Measurements from ENCODE around the gene ASIC3. TPM values are rescaled to one million over a fixed set of nuclear protein-coding genes. Genes with fewer than 3 reads are reported as not detected.

Gene ASIC3
- total and polyA plus RNA-seq, 2 of the 8 experiments (the other 6 are each of a cell fraction or from before 2014, with no cell fraction given), result 1.6 to 1.9 TPM

DNA sequence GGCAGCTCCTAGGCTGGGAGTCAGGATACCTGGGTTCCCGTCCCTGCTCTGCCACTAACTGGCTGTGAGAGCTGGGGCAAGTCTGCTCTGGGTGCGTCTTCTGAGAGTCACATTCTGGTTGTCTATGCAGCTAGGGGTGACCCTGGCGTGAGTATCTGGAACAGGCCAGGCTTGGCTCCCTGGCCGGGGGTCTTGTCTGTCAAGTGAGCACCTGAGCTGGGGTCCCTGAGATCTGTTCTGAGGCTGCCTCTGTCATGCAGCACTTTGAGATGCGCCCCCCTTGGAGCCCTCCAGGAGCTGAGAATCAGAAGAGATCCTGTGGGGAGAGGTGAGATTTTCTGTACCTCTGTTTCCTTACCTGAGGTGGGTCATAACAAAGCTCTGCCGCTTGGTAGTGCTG is 45.4 kb downstream of the ASIC3 start:
- Histone ChIP-seq H3K4me2 (ENCODE audit: insufficient read depth in 1 of 2, low read depth in 2 of 2, low read length in 2 of 2) (no peak overlapping the region), H4K91ac (replicated peaks; ENCODE audit: insufficient read length, low read length) (no peak overlapping the region), H3K9ac (replicated peaks in 1 of 4; ENCODE audit: extremely low read depth in 1 of 4, low read depth in 3 of 4, low read length in 3 of 4) (no peak overlapping the region), H3K27me3 (replicated peaks in 1 of 4; ENCODE audit: control insufficient read depth in 3 of 4, extremely low read depth in 1 of 4, insufficient read depth in 3 of 4, low read length in 3 of 4) (peaks cover 0 to 4% (median 0%) of the 10 kb centered on the region in 4 experiments; a peak in 2 of 7 replicates), H2BK5ac (ENCODE audit: low read depth, low read length) (no peak overlapping the region), H2BK15ac (ENCODE audit: low read length) (no peak overlapping the region), H3K23ac (ENCODE audit: insufficient read length) (no peak overlapping the region), H3K18ac (ENCODE audit: extremely low read depth, low read length) (no peak overlapping the region), H3K56ac (replicated peaks; ENCODE audit: insufficient read length, low read depth, low read length) (no peak overlapping the region), H2BK20ac (ENCODE audit: low read length) (no peak overlapping the region), H4K8ac (ENCODE audit: extremely low read depth, insufficient read depth, low read length) (no peak overlapping the region), H2BK120ac (replicated peaks; ENCODE audit: low read depth, low read length) (no peak overlapping the region), H3K9me3 (ENCODE audit: insufficient read depth in 2 of 2, low read depth in 1 of 2, low read length in 1 of 2) (no peaks in the 10 kb centered on the region), H3K4me3 (ENCODE audit: extremely low read depth in 1 of 4, insufficient read depth in 2 of 4, low read depth in 3 of 4, low read length in 4 of 4) (no peak overlapping the region), H3K14ac (ENCODE audit: insufficient read length) (no peak overlapping the region), H3K36me3 (ENCODE audit: control insufficient read depth in 2 of 4, insufficient read depth in 4 of 4, low read length in 3 of 4) (no peaks in the 10 kb centered on the region), H3K79me2 (ENCODE audit: control insufficient read depth in 1 of 2, insufficient read depth in 2 of 2, low read length in 2 of 2) (peaks cover 11 to 86% of the 10 kb centered on the region in 2 experiments; a peak in 3 of 4 replicates), H2AK5ac (ENCODE audit: low read depth, low read length) (no peak overlapping the region), H3K23me2 (ENCODE audit: low read depth, low read length) (no peaks in the 10 kb centered on the region), H3K4ac (replicated peaks; ENCODE audit: insufficient read length, low read depth, low read length) (no peak overlapping the region), H4K20me1 (replicated peaks in 1 of 2; ENCODE audit: control insufficient read depth in 1 of 2, insufficient read depth in 2 of 2, low read length in 2 of 2) (peaks cover 43 to 56% of the 10 kb centered on the region in 2 experiments), H4K5ac (ENCODE audit: insufficient read length, low read depth, low read length) (no peak overlapping the region), H2BK12ac (ENCODE audit: low read depth, low read length) (no peak overlapping the region), H3K79me1 (ENCODE audit: low read depth, low read length) (peaks cover 18% of the 10 kb centered on the region; the same call in 1 of the 2 replicates), H3K27ac (ENCODE audit: low read depth, low read length) (no peak overlapping the region), H2AFZ (ENCODE audit: low read length) (no peak overlapping the region), H3K4me1 (replicated peaks in 1 of 4; ENCODE audit: control insufficient read depth in 3 of 4, insufficient read depth in 4 of 4, low read length in 3 of 4) (peaks cover 3 to 16% (median 11%) of the 10 kb centered on the region in 4 experiments)
- DNase-seq (ENCODE audit: low read depth in 1 of 2, low spot score in 2 of 2), result no peak
- no peak for FAIRE-seq
- TF ChIP-seq PHF8 (conservative IDR thresholded peaks at IDR 0.05; ENCODE audit: low read depth, low read length), result no peak
- TF ChIP-seq EP300 (IDR thresholded peaks at IDR 0.05; ENCODE audit: borderline replicate concordance in 1 of 2, low read depth in 2 of 2, low read length in 2 of 2), result no peak
- TF ChIP-seq ZNF274 (IDR thresholded peaks at IDR 0.05; ENCODE audit: borderline replicate concordance, extremely low read depth, low read length), result no peak
- ChIA-PET CTCF (ENCODE audit: partially characterized antibody) (interaction anchor here (1.0 to 15.1 kb wide), 11 partner anchors 9 to 105 kb away, joined by 3 to 448 read pairs (median 4); no protein-coding TSS in a partner anchor), POLR2A (ENCODE audit: partially characterized antibody) (no interaction called here)
- WGBS, 2 experiments (ENCODE audit: extremely low coverage in 1 of 2, insufficient coverage in 1 of 2, insufficient read length in 1 of 2, insufficient replicate concordance in 2 of 2, low coverage in 1 of 2, low lambda C conversion rate in 2 of 2, missing lambda C conversion rate in 1 of 2), result 82% methylated on average over 6 of the region's 6 CpGs; no CpG with 5 or more reads in 1 of the 2 experiments
